ENCODE data around the gene CREB3L1. TPM values are rescaled to one million over a fixed set of nuclear protein-coding genes. Genes with fewer than 3 reads are reported as not detected.

Gene CREB3L1
- total RNA-seq, 1 experiment from 2014 or later = not detected

DNA sequence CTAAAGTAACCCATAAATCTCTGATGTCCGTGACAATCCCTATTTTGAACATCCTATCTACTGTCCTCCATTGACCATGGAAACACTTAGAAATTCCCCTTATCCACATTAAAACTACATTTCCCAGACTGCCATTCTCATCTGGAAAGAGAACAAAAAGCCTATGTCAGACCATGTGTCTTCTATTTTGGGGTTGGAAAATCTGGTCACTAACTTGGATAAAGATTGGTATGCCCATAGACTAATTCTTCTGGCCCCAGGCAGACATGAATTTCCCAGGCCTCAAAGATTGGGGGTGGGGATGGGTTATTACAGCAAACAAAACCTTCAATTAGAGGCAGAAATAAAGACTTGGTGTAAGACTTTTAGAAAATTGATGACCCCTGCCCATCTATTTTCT, 30.9 kb upstream of the CREB3L1 start:
- Histone ChIP-seq H3K9ac (ENCODE audit: low read length) (no peak overlapping the region), H3K4me3 (ENCODE audit: low read length) (no peak overlapping the region), H2AFZ (ENCODE audit: low read length) (no peak overlapping the region), H3K9me3 (ENCODE audit: low read length) (no peaks in the 10 kb centered on the region), H3K4me1 (ENCODE audit: low read length) (peaks cover 17% of the 10 kb centered on the region), H3K27ac (ENCODE audit: low read length) (no peak overlapping the region), H3K36me3 (ENCODE audit: insufficient read depth, low read length) (no peaks in the 10 kb centered on the region), H3K27me3 (ENCODE audit: low read length) (no peaks in the 10 kb centered on the region), H4K20me1 (ENCODE audit: insufficient read depth, low read depth, low read length) (no peaks in the 10 kb centered on the region), H3K4me2 (ENCODE audit: low read depth, low read length, poor library complexity, severe bottlenecking) (no peak overlapping the region), H3K9me2 (replicated peaks; ENCODE audit: insufficient read depth, low read length) (no peaks in the 10 kb centered on the region), H3K79me2 (ENCODE audit: low read length) (no peaks in the 10 kb centered on the region)
- DNase-seq = no peak

DNA sequence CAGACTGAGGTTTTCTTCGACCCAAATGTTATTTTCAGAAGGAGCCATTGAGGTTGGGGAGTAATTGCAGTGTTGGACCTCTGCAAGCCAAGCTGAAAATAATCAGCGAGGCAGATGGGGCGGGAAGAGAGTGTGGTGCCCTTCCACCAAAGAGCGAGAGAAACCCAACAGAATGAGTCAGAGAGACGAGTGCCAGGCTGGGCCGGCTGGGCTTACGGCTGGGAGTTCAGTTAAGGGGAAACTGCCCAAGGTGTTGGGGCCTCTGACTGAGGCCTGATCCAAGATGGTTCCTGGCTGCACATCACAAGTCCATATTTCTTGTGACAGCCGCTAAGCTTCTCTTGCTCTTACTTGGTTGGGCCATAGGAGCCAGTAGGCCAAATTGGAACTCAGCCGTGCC, 30.4 kb upstream of the CREB3L1 start:
- Histone ChIP-seq H3K79me2 (ENCODE audit: low read length) (no peaks in the 10 kb centered on the region), H2AFZ (ENCODE audit: low read length) (no peak overlapping the region), H3K9ac (ENCODE audit: low read length) (no peak overlapping the region), H4K20me1 (ENCODE audit: insufficient read depth, low read depth, low read length) (no peaks in the 10 kb centered on the region), H3K27me3 (ENCODE audit: low read length) (no peaks in the 10 kb centered on the region), H3K4me2 (ENCODE audit: low read depth, low read length, poor library complexity, severe bottlenecking) (no peak overlapping the region), H3K36me3 (ENCODE audit: insufficient read depth, low read length) (no peaks in the 10 kb centered on the region), H3K9me2 (replicated peaks; ENCODE audit: insufficient read depth, low read length) (no peaks in the 10 kb centered on the region), H3K9me3 (ENCODE audit: low read length) (no peaks in the 10 kb centered on the region), H3K4me1 (ENCODE audit: low read length) (peaks cover 17% of the 10 kb centered on the region), H3K4me3 (ENCODE audit: low read length) (no peak overlapping the region), H3K27ac (ENCODE audit: low read length) (no peak overlapping the region)
- no peak for DNase-seq

DNA sequence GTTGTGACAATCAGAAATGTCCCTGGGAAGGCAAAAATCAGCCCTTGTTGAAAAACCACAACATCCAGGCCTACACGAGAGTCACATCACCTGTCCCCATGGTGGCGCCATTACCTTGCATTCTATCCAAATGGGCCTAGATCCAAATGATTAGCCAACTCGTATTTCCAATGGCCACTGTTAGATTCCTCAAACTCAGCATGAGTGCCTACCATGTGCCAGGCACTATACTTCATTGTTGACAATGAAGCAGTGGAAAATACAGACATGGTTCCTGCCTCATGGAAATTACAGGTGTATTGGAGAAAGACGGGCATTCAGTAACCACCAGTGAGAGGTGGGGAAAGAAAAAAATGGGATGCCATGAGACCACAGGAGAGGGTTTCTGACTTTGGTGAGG, 29.8 kb upstream of the CREB3L1 start:
- H3K4me3 ChIP-seq (ENCODE audit: low read length) = no peak overlapping the region
- H2AFZ ChIP-seq (ENCODE audit: low read length) = no peak overlapping the region
- H3K9me3 ChIP-seq (ENCODE audit: low read length) = no peaks in the 10 kb centered on the region
- no peaks in the 10 kb centered on the region for H3K79me2 ChIP-seq (ENCODE audit: low read length)
- H3K27me3 ChIP-seq (ENCODE audit: low read length) = no peaks in the 10 kb centered on the region
- no peak overlapping the region for H3K4me2 ChIP-seq (ENCODE audit: low read depth, low read length, poor library complexity, severe bottlenecking)
- peaks cover 14% of the 10 kb centered on the region for H3K4me1 ChIP-seq (ENCODE audit: low read length)
- H3K9me2 ChIP-seq (replicated peaks; ENCODE audit: insufficient read depth, low read length) = no peaks in the 10 kb centered on the region
- no peaks in the 10 kb centered on the region for H3K36me3 ChIP-seq (ENCODE audit: insufficient read depth, low read length)
- no peak overlapping the region for H3K9ac ChIP-seq (ENCODE audit: low read length)
- DNase-seq = peak; percentile 81
- H3K27ac ChIP-seq (ENCODE audit: low read length) = no peak overlapping the region
- no peaks in the 10 kb centered on the region for H4K20me1 ChIP-seq (ENCODE audit: insufficient read depth, low read depth, low read length)

DNA sequence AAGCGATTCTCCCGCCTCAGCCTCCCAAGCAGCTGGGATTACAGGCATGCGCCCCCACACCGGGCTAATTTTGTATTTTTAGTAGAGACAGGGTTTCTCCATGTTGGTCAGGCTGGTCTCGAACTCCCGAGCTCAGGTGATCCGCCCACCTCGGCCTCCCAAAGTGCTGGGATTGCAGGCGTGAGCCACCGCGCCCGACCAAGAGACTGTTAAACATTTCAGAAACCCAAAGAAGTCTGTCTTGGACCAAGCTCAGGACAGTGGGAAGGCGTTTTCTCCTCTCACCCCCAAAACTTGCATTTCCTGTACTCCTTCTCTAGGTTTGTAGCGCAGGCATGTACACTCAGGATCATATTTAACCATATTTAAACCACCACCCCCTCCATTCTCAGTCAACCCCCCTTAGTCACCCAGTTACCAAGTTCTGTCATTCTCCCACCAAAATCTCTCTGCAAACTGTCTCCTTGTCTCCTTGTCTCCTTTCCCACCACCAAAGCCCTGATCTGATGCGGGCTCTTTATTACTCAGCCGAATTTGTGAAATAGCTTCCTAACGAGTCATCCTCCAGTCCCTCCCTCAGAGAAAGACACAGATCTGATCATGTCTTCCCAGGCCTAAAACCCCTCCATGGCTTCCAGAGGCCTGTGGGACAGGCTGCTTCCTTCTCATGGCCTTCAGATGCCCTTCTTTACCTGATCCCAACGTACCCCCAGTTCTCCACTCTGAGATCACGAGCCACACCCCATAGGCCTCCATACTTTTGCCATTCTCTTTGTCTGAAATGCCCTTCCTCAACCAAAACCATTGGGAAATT, 29.0 kb upstream of the CREB3L1 start:
- Histone ChIP-seq H3K27ac (ENCODE audit: low read length) (no peak overlapping the region), H3K4me2 (ENCODE audit: low read depth, low read length, poor library complexity, severe bottlenecking) (no peak overlapping the region), H3K4me3 (ENCODE audit: low read length) (no peak overlapping the region), H3K4me1 (ENCODE audit: low read length) (peaks cover 9% of the 10 kb centered on the region), H3K27me3 (ENCODE audit: low read length) (no peaks in the 10 kb centered on the region), H2AFZ (ENCODE audit: low read length) (no peak overlapping the region), H3K9me3 (ENCODE audit: low read length) (no peaks in the 10 kb centered on the region), H4K20me1 (ENCODE audit: insufficient read depth, low read depth, low read length) (no peaks in the 10 kb centered on the region), H3K9ac (ENCODE audit: low read length) (no peak overlapping the region), H3K36me3 (ENCODE audit: insufficient read depth, low read length) (no peaks in the 10 kb centered on the region), H3K9me2 (replicated peaks; ENCODE audit: insufficient read depth, low read length) (no peaks in the 10 kb centered on the region), H3K79me2 (ENCODE audit: low read length) (no peaks in the 10 kb centered on the region)
- DNase-seq = no peak

DNA sequence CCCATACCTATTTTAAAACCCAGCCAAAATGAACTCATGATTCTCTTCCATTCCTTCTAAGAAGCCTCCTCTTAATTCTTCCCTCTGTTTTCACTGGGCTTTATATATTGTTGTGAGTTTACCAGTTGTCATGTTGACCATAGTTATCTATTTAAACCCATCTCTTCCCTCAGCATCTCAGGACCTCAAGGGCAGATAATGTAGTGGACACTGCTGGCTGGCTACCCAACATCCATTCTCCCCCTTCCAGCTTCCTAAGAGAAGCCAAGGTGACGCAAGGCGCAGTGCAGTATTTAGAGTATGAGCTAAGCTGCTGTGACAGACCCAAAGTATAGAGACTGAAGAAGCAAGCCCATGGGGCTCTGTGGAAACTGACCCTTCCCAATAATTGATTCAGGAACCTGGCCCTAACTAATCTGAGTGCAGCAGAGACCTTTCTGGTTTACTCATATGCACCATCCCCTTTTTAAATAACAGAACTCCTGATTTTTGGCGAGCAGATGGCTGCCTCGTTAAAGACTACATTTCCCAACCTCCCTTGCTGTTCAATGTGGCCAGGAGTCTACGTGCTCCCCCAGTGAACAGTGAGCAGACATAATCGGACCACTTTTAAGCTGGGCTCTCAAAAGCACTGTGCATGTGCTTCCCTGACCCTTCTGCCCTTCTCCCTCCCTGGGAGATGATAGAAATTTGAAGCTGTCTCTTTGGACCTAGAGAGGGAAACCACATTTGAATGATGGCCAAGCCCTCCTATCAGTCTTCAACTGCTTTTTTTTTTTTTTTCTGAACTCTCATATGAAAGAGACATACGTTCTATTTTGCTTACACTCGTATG, 28.1 kb upstream of the CREB3L1 start:
- Histone ChIP-seq H3K9ac (ENCODE audit: low read length) (no peak overlapping the region), H3K4me2 (ENCODE audit: low read depth, low read length, poor library complexity, severe bottlenecking) (peak overlapping the region; percentile 21), H3K27ac (ENCODE audit: low read length) (no peak overlapping the region)

DNA sequence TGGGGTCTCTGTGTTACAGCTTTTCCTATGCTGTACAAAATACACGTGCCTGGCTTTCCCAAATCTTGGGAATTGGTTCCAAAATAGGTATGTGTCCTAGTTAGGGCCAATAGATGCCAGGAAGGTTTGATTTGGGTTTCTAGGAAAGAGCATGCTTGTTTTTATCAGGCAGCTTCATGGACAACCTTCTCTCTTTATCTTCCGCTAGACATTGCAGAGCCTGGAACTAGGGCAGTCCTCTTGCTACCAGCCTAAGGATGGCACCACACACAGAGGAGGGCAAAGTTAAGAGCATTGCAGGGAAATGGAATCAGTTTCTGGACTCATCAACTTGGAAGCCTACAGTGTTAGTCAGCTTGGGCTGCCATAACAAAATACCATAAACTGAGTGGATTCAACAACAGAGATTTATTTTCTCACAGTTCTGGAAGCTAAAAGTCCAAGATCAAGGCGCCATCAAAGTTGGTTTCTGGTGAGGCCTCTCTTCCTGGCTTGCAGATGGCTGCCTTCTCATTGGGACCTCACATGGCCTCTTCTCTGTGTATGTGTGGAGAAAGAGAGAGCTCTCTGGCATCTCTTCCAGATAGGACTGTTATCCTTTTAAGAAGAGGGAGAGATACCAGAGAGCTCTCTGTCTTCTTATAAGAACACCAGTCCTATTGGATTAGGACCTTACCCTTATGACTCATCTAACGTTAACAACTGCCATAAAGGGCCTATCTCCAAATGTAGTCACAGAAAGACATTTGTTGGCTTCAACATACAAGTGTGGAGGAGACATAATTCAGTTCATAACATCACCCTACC, 27.3 kb upstream of the CREB3L1 start:
- Histone ChIP-seq H3K27me3 (ENCODE audit: low read length) (no peaks in the 10 kb centered on the region), H3K9me2 (replicated peaks; ENCODE audit: insufficient read depth, low read length) (no peaks in the 10 kb centered on the region), H3K79me2 (ENCODE audit: low read length) (no peaks in the 10 kb centered on the region), H3K9me3 (ENCODE audit: low read length) (no peaks in the 10 kb centered on the region), H3K4me3 (ENCODE audit: low read length) (no peak overlapping the region), H3K36me3 (ENCODE audit: insufficient read depth, low read length) (no peaks in the 10 kb centered on the region), H3K27ac (ENCODE audit: low read length) (no peak overlapping the region), H3K4me1 (ENCODE audit: low read length) (peaks cover 6% of the 10 kb centered on the region), H3K4me2 (ENCODE audit: low read depth, low read length, poor library complexity, severe bottlenecking) (peak overlapping the region; percentile 21), H4K20me1 (ENCODE audit: insufficient read depth, low read depth, low read length) (no peaks in the 10 kb centered on the region), H2AFZ (ENCODE audit: low read length) (peak overlapping the region; percentile 80; the same call in 1 of the 2 replicates), H3K9ac (ENCODE audit: low read length) (no peak overlapping the region)
- no peak for DNase-seq

More for the DNA sequence above, 28.1 kb upstream of the CREB3L1 start:
- peak overlapping the region; percentile 80; the same call in 1 of the 2 replicates for H2AFZ ChIP-seq (ENCODE audit: low read length)
- no peaks in the 10 kb centered on the region for H4K20me1 ChIP-seq (ENCODE audit: insufficient read depth, low read depth, low read length)
- no peaks in the 10 kb centered on the region for H3K27me3 ChIP-seq (ENCODE audit: low read length)
- DNase-seq = peak; percentile 52
- no peak overlapping the region for H3K4me3 ChIP-seq (ENCODE audit: low read length)
- no peaks in the 10 kb centered on the region for H3K36me3 ChIP-seq (ENCODE audit: insufficient read depth, low read length)
- H3K9me2 ChIP-seq (replicated peaks; ENCODE audit: insufficient read depth, low read length) = no peaks in the 10 kb centered on the region
- H3K9me3 ChIP-seq (ENCODE audit: low read length) = no peaks in the 10 kb centered on the region
- no peaks in the 10 kb centered on the region for H3K79me2 ChIP-seq (ENCODE audit: low read length)
- H3K4me1 ChIP-seq (ENCODE audit: low read length) = peaks cover 6% of the 10 kb centered on the region

DNA sequence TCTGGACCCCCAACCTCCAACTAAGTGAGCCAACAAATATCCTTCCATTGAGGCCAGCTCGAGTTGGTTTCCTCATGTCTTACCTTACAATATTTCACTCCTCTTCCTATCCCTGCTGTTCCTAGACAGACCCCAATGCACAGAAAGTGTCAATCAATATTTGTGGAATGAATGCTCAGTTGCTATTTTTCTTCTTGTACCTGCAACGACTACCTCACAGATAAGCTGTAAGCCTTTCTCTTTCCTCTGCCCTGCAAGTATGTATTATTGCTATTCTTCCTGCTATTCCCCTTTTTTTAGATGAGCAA, 26.8 kb upstream of the CREB3L1 start:
- Histone ChIP-seq H4K20me1 (ENCODE audit: insufficient read depth, low read depth, low read length) (no peaks in the 10 kb centered on the region), H3K9me3 (ENCODE audit: low read length) (no peaks in the 10 kb centered on the region), H3K9me2 (replicated peaks; ENCODE audit: insufficient read depth, low read length) (no peaks in the 10 kb centered on the region), H3K27ac (ENCODE audit: low read length) (no peak overlapping the region), H3K4me3 (ENCODE audit: low read length) (no peak overlapping the region), H3K4me1 (ENCODE audit: low read length) (peaks cover 6% of the 10 kb centered on the region), H3K27me3 (ENCODE audit: low read length) (no peaks in the 10 kb centered on the region), H3K79me2 (ENCODE audit: low read length) (no peaks in the 10 kb centered on the region), H3K4me2 (ENCODE audit: low read depth, low read length, poor library complexity, severe bottlenecking) (no peak overlapping the region), H3K9ac (ENCODE audit: low read length) (no peak overlapping the region), H2AFZ (ENCODE audit: low read length) (no peak overlapping the region), H3K36me3 (ENCODE audit: insufficient read depth, low read length) (no peaks in the 10 kb centered on the region)
- DNase-seq = no peak

DNA sequence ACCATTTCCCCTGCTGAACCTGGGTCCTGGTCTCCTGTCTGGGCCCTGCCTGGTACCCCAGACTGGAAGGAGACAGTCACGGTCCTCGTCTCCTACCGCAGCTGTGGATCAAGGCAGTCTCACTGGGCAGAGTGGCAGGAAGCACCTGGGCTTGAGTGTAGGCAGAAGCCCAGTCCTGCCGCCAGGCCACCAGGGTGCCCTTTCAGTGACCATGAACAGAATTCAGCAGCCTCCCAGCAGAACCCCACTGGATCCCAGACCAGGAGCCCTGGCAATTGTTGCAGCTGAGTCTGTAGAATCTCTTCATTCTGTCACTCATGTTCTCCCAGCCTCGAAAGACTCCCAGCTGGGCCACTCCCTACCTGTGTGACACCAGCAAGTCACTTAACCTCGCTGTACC, 25.5 kb upstream of the CREB3L1 start:
- Histone ChIP-seq H3K4me2 (ENCODE audit: low read depth, low read length, poor library complexity, severe bottlenecking) (no peak overlapping the region), H3K27ac (ENCODE audit: low read length) (no peak overlapping the region), H3K79me2 (ENCODE audit: low read length) (no peaks in the 10 kb centered on the region), H3K27me3 (ENCODE audit: low read length) (no peaks in the 10 kb centered on the region), H3K4me3 (ENCODE audit: low read length) (no peak overlapping the region), H3K4me1 (ENCODE audit: low read length) (peaks cover 6% of the 10 kb centered on the region), H3K36me3 (ENCODE audit: insufficient read depth, low read length) (no peaks in the 10 kb centered on the region), H3K9me2 (replicated peaks; ENCODE audit: insufficient read depth, low read length) (no peaks in the 10 kb centered on the region), H3K9ac (ENCODE audit: low read length) (no peak overlapping the region), H4K20me1 (ENCODE audit: insufficient read depth, low read depth, low read length) (no peaks in the 10 kb centered on the region), H3K9me3 (ENCODE audit: low read length) (no peaks in the 10 kb centered on the region), H2AFZ (ENCODE audit: low read length) (no peak overlapping the region)
- DNase-seq = no peak

Data from Karpas-422 (cell line).